GM06990 (cell line): ENCODE results near the gene NR1D2.

Experiments used
- DNase-seq: peaks from one replicate; pipeline ENCODE4 v3.0.0-alpha.2; 2011; ENCODE audit not compliant: insufficient read length; ENCODE audit errors: extremely low read depth
- H3K27me3 ChIP-seq: replicated peaks from 2 replicates; pipeline ENCODE4 v1.6.0; 2011; ENCODE audit warnings: low read length; ENCODE audit not compliant: control insufficient read depth, insufficient read depth
- H3K36me3 ChIP-seq: 2 replicates; pipeline ENCODE4 v1.5.1; 2011; ENCODE audit warnings: low read length; ENCODE audit not compliant: control insufficient read depth, insufficient read depth
- H3K4me3 ChIP-seq: replicated peaks from 2 replicates; pipeline ENCODE4 v1.5.1; 2011; ENCODE audit warnings: low read depth, mild to moderate bottlenecking, control low read depth, low read length
- CTCF ChIP-seq: IDR thresholded peaks from 2 replicates; pipeline ENCODE4 v1.5.1; 2011; ENCODE audit warnings: low read length, control low read depth, mild to moderate bottlenecking, inconsistent platforms; ENCODE audit not compliant: insufficient read depth, poor library complexity, severe bottlenecking

Gene NR1D2

DNA sequence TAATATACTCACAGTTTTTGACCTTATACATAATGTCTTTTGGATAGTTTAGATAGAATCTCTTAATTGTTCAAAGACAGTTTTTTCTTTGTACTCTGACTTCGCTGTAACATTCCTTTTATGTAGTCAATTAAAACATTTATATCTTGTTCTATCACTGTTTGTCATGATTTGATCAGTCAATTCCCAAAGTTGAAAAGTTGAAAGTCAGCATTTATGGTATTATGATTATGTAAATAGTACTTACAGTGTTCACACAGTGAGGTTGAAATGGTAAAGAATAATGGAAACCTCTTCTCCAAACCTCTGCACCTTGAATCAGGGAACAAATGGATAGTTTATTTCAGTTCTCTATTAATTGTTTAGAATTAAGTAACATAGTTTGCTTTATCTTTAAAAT, 26.6 kb downstream of the NR1D2 start:
- no peaks in the 10 kb centered on the region for H3K27me3 ChIP-seq
- no peak for TF ChIP-seq CTCF
- no peaks in the 10 kb centered on the region; the same call in none of the 2 replicates for H3K36me3 ChIP-seq
- H3K4me3 ChIP-seq, result no peak overlapping the region
- no peak for DNase-seq

- TF ChIP-seq CTCF, result no peak
- H3K27me3 ChIP-seq, result no peaks in the 10 kb centered on the region
- no peaks in the 10 kb centered on the region; the same call in 1 of the 2 replicates for H3K36me3 ChIP-seq
- no peak overlapping the region for H3K4me3 ChIP-seq
- DNase-seq, result no peak
These were observed 31.5 kb downstream of the NR1D2 start for GRCh38 chr3:23976555-23976954.

- Histone ChIP-seq H3K27me3 (no peaks in the 10 kb centered on the region), H3K4me3 (no peak overlapping the region), H3K36me3 (no peaks in the 10 kb centered on the region; the same call in 1 of the 2 replicates)
- no peak for TF ChIP-seq CTCF
- DNase-seq, result no peak
These were observed 34.5 kb downstream of the NR1D2 start for GRCh38 chr3:23979569-23979968.

- H3K36me3 ChIP-seq, result no peaks in the 10 kb centered on the region; the same call in 1 of the 2 replicates
- no peak for TF ChIP-seq CTCF
- DNase-seq, result no peak
- no peaks in the 10 kb centered on the region for H3K27me3 ChIP-seq
- no peak overlapping the region for H3K4me3 ChIP-seq
These were observed 36.0 kb downstream of the NR1D2 start for GRCh38 chr3:23981136-23981535.

DNA sequence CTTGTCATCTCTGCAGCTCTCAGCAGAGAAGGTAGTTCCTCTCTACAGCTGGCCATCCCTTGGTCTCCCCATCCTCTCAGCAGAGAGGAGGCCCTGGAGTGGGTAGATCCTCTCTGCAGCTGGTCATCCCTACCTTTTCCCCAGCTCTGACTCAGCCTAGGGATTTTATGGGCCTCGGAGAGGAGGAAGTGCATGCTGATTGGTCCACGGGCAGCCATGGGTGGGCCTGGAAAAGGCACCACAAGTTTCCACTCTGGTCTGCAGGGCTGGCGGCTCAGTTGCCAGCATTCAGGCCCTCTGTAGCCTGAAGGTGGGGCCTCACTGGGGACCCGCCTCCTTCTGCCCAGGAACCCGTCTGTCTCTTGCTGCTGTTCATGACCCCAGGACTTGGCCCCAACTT, 36.9 kb downstream of the NR1D2 start:
- H3K27me3 ChIP-seq, result no peaks in the 10 kb centered on the region
- DNase-seq, result no peak
- no peak for TF ChIP-seq CTCF

DNA sequence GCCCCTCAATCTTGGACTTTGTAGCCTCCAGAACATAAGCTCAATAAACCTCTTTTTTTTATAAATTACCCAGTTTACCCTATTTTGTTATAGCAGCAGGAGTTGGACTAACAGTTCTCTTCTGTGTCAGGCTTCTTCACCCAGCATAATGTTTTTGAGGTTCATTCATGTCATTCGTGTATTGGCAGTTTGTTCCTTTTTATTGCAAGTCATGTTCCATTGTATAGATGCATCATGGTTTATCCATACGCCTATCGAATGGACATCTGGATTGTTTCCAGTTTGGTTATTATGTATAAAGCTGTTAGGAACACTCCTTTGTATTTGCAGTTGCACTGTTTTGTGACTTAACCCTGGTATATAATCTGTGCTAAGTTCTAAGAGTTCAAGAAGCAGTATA, 39.8 kb downstream of the NR1D2 start:
- H3K27me3 ChIP-seq, result no peaks in the 10 kb centered on the region
- DNase-seq, result no peak
- no peak overlapping the region for H3K4me3 ChIP-seq
- no peak for TF ChIP-seq CTCF
- no peaks in the 10 kb centered on the region for H3K36me3 ChIP-seq

More for the DNA sequence above, 36.9 kb downstream of the NR1D2 start:
- Histone ChIP-seq H3K36me3 (no peaks in the 10 kb centered on the region), H3K4me3 (no peak overlapping the region)
